Astrocyte (in vitro differentiated cells and primary cell): ENCODE results near the gene PLLP. TPM values are rescaled to one million over a fixed set of nuclear protein-coding genes. Genes with fewer than 3 reads are reported as not detected.
"Not testable (repeated sequence)": the region's sequence is repeated elsewhere in the genome, so short reads cannot be mapped to it uniquely, and the experiment has no call there.

Experiments
- DNase-seq: peaks from one replicate; pipeline ENCODE4 v3.0.0-alpha.2; 2010; ENCODE audit warnings: low read depth
- FAIRE-seq: peaks from 2 replicates; lab custom pipeline; 2011; peaks lifted over from hg19 to GRCh38; lab: Jason Lieb, UNC
- H2AFZ ChIP-seq: 2 replicates; pipeline ENCODE4 v1.6.0; 2012; ENCODE audit warnings: low read depth, low read length, inconsistent platforms
- H3K27ac ChIP-seq: 2 replicates; pipeline ENCODE4 v1.5.1; 2011; ENCODE audit warnings: low read depth, low read length, inconsistent platforms
- H3K27me3 ChIP-seq: 2 replicates; pipeline ENCODE4 v1.6.0; 2011; ENCODE audit warnings: low read length, inconsistent platforms; ENCODE audit not compliant: insufficient read depth
- H3K36me3 ChIP-seq: 2 replicates; pipeline ENCODE4 v1.5.1; 2011; ENCODE audit warnings: low read length, inconsistent platforms; ENCODE audit not compliant: insufficient read depth
- H3K4me1 ChIP-seq: 2 replicates; pipeline ENCODE4 v1.5.1; 2011; ENCODE audit warnings: low read length, inconsistent platforms; ENCODE audit not compliant: insufficient read depth
- H3K4me2 ChIP-seq: 2 replicates; pipeline ENCODE4 v1.6.0; 2012; ENCODE audit warnings: low read length, inconsistent platforms
- H3K4me3 ChIP-seq: 2 replicates; pipeline ENCODE4 v1.5.1; 2011; ENCODE audit warnings: low read depth, mild to moderate bottlenecking, low read length, inconsistent platforms; ENCODE audit not compliant: insufficient read depth
- H3K79me2 ChIP-seq: 2 replicates; pipeline ENCODE4 v1.6.0; 2012; ENCODE audit warnings: mild to moderate bottlenecking, low read length, inconsistent platforms; ENCODE audit not compliant: insufficient read depth
- H3K9ac ChIP-seq: 2 replicates; pipeline ENCODE4 v1.6.0; 2012; ENCODE audit warnings: mild to moderate bottlenecking, low read length, inconsistent platforms
- H3K9me3 ChIP-seq: 2 replicates; pipeline ENCODE4 v1.5.1; 2012; ENCODE audit warnings: low read depth, mild to moderate bottlenecking, low read length, inconsistent platforms; ENCODE audit not compliant: insufficient read depth
- H4K20me1 ChIP-seq: 2 replicates; pipeline ENCODE4 v1.6.0; 2012; ENCODE audit warnings: low read length, inconsistent platforms; ENCODE audit not compliant: insufficient read depth
- H3K27ac Mint-ChIP-seq: one replicate; pipeline ENCODE4 v1.8.0; 2021; ENCODE audit warnings: mild to moderate bottlenecking, mixed read lengths; ENCODE audit not compliant: unreplicated experiment
- H3K27me3 Mint-ChIP-seq: one replicate; pipeline ENCODE4 v1.8.0; 2021; ENCODE audit warnings: low read depth, mixed read lengths; ENCODE audit not compliant: unreplicated experiment
- H3K36me3 Mint-ChIP-seq: one replicate; pipeline ENCODE4 v1.8.0; 2021; ENCODE audit warnings: low read depth, mixed read lengths; ENCODE audit not compliant: unreplicated experiment
- H3K4me1 Mint-ChIP-seq: one replicate; pipeline ENCODE4 v1.8.0; 2021; ENCODE audit warnings: low read depth, mixed read lengths; ENCODE audit not compliant: unreplicated experiment
- H3K4me3 Mint-ChIP-seq: one replicate; pipeline ENCODE4 v1.8.0; 2021; ENCODE audit warnings: mild to moderate bottlenecking, moderate library complexity, mixed read lengths; ENCODE audit not compliant: unreplicated experiment
- H3K9me3 Mint-ChIP-seq: one replicate; pipeline ENCODE4 v1.8.0; 2021; ENCODE audit warnings: mild to moderate bottlenecking, mixed read lengths; ENCODE audit not compliant: unreplicated experiment
- CTCF ChIP-seq: IDR thresholded peaks from 2 replicates; pipeline ENCODE4 v1.5.1; 2011; ENCODE audit warnings: low read depth, mild to moderate bottlenecking, inconsistent platforms, low read length, moderate library complexity; ENCODE audit not compliant: insufficient read depth
- EZH2 ChIP-seq: IDR thresholded peaks from 2 replicates; pipeline ENCODE4 v1.6.1; 2012; ENCODE audit warnings: mild to moderate bottlenecking, low read length, inconsistent platforms; ENCODE audit not compliant: insufficient read depth
- total RNA-seq: library from RNA; stranded (reverse); gene quantifications from 2 replicates; pipeline ENCODE4 v1.2.1, GENCODE V29; 2021

The PLLP gene
- total RNA-seq, 1 donor from 2014 or later: 0.93 TPM

GRCh38 chr16:57268804-57269800 is 15.4 kb downstream of the PLLP start:
- DNase-seq: peak; percentile 42
- no peak overlapping the region for H3K4me3 Mint-ChIP-seq

GRCh38 chr16:57267343-57267742 is 17.1 kb downstream of the PLLP start:
- not testable (repeated sequence) for H3K4me1 ChIP-seq, FAIRE-seq, H3K27me3 ChIP-seq, H2AFZ ChIP-seq, H3K36me3 ChIP-seq, H3K27ac Mint-ChIP-seq, H4K20me1 ChIP-seq, H3K9ac ChIP-seq, H3K4me3 Mint-ChIP-seq, DNase-seq, H3K9me3 ChIP-seq, H3K9me3 Mint-ChIP-seq, H3K36me3 Mint-ChIP-seq, H3K4me2 ChIP-seq, H3K4me3 ChIP-seq, H3K79me2 ChIP-seq, H3K27me3 Mint-ChIP-seq, H3K27ac ChIP-seq
- H3K4me1 Mint-ChIP-seq: peaks cover 14% of the 10 kb centered on the region

More at GRCh38 chr16:57268804-57269800, 15.4 kb downstream of the PLLP start:
- Histone ChIP-seq H3K36me3 (no peaks in the 10 kb centered on the region), H4K20me1 (no peaks in the 10 kb centered on the region), H3K4me2 (no peak overlapping the region), H3K79me2 (no peaks in the 10 kb centered on the region), H3K27ac (no peak overlapping the region), H3K4me1 (peaks cover 5% of the 10 kb centered on the region), H2AFZ (no peak overlapping the region), H3K27me3 (no peaks in the 10 kb centered on the region), H3K9ac (no peak overlapping the region), H3K4me3 (no peak overlapping the region), H3K9me3 (no peaks in the 10 kb centered on the region)
- TF ChIP-seq EZH2 (no peak), CTCF (no peak)
- Mint-ChIP-seq H3K9me3 (no peaks in the 10 kb centered on the region), H3K4me1 (peaks cover 14% of the 10 kb centered on the region), H3K36me3 (no peaks in the 10 kb centered on the region), H3K27me3 (peaks cover 3% of the 10 kb centered on the region), H3K27ac (no peak overlapping the region)
- FAIRE-seq: no peak

GRCh38 chr16:57266531-57267260 is 17.8 kb downstream of the PLLP start:
- H3K4me3 Mint-ChIP-seq: peak overlapping the region; percentile 54
- H3K4me2 ChIP-seq: peak overlapping the region; percentile 47
- H4K20me1 ChIP-seq: no peaks in the 10 kb centered on the region
- peaks cover 14% of the 10 kb centered on the region for H3K4me1 Mint-ChIP-seq
- H3K79me2 ChIP-seq: no peaks in the 10 kb centered on the region
- no peaks in the 10 kb centered on the region for H3K36me3 ChIP-seq
- DNase-seq (no peak), FAIRE-seq (no peak)
- H2AFZ ChIP-seq: peak overlapping the region; percentile 16
- H3K27ac ChIP-seq: no peak overlapping the region
- no peak overlapping the region for H3K4me3 ChIP-seq
- H3K27ac Mint-ChIP-seq: peak overlapping the region; percentile 58
- TF ChIP-seq CTCF: no peak
- TF ChIP-seq EZH2: no peak
- H3K27me3 ChIP-seq: no peaks in the 10 kb centered on the region
- H3K9me3 ChIP-seq: no peaks in the 10 kb centered on the region
- no peaks in the 10 kb centered on the region for H3K27me3 Mint-ChIP-seq
- H3K4me1 ChIP-seq: peaks cover 5% of the 10 kb centered on the region
- H3K9ac ChIP-seq: no peak overlapping the region
- no peaks in the 10 kb centered on the region for H3K36me3 Mint-ChIP-seq
- no peaks in the 10 kb centered on the region for H3K9me3 Mint-ChIP-seq
